Colon (tissue), 2 donors: ENCODE data around the gene MOAP1.
"Not testable (repeated sequence)": the region's sequence is repeated elsewhere in the genome, so short reads cannot be mapped to it uniquely, and the experiment has no call there.

Experiments
- FAIRE-seq: peaks from 2 replicates; lab custom pipeline; 2012; peaks lifted over from hg19 to GRCh38; lab: Jason Lieb, UNC
- donor health status: control.
- donor health status: control.

Gene MOAP1, protein sequence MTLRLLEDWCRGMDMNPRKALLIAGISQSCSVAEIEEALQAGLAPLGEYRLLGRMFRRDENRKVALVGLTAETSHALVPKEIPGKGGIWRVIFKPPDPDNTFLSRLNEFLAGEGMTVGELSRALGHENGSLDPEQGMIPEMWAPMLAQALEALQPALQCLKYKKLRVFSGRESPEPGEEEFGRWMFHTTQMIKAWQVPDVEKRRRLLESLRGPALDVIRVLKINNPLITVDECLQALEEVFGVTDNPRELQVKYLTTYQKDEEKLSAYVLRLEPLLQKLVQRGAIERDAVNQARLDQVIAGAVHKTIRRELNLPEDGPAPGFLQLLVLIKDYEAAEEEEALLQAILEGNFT

DNA sequence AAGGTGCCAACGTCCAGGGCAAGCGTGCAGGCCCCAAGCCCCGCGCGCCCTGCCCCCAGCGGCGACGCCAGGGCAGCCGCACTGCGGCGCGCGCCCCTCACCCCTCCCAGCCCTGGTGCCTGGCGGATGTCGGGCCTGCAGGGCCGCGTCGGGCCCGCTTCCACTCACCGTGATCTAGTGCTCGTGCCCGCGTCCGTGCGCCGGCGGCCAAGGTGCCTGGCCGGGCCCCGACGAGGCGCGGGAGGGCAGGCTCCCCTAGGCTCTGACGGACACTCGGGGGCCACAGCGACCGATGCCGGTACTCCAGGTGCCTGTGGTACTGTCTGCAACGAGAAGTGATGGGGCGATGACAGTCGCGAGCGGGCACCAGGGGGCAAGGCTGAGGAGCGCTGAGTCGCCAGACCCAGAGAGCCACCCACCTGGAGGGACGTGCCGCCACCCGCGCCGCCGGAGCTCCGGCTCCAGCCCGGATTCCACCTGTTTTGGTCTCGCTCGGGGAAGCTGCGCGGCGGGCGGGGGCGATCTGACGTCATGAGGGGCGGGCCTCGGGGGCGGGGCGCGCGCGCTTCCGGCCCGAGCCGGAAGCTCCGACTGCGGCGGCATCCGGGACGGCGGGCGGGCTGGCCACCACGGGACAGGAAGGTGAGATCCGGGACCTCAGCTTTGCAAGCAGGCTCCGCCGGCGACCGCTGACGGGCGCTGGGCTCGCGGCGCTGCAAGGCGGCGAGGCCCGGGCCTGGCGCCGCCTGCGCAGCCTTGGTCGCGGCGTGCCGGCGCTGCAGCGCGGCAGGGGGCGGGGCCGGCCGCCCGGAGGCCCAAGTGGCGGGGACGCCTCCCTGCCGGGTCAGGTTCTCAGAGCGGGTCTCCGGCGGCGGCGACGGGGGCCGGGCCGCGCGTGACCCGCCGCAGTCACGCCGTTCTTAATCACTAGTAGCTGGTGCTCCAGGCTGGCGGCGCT lies at the start of gene MOAP1, which contains the start of gene LYSET:
Gene MOAP1 (minus strand): TSS at position 507 of the 958 bp plus-strand sequence. CDS start 655 bp downstream, outside the sequence.
Gene LYSET (plus strand): TSS at position 927 of the 958 bp plus-strand sequence. CDS start 89 bp downstream, outside the sequence.
- FAIRE-seq, result no peak

DNA sequence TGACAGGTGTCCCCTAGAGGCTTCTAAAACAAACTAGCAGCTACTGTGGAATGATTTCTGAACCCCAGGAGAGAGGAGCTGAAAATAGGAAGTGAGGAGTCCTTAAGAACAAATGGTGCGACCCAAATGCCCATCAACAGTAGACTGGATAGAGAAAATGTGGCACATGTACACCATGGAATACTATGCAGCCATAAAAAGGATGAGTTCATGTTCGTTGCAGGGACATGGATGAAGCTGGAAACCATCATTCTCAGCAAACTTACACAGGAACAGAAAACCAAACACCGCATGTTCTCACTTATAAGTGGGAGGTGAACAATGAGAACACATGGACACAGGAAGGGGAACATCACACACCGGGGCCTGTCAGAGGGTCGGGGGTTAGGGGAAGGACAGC lies 48.4 kb upstream of the MOAP1 start:
- not testable (repeated sequence) for FAIRE-seq

DNA sequence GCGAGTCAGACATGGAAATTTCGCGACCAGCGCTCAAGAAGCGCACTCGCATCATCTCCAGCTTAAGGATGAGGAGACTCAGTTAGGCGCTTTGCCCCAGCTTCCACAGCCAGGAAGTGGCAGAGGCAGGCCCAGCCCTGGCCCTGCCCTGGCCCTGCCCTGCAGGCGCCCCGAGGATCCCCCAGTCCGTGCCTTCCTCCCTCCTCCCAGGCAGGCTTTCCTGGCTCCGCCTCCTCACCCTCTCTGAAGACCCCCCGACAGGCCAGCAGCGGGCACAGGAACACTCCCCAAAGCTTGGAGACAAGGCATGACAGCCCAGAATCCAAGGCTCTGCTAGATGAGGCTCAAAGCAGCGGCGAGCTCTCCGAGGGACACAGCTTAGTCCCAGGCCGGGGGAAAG lies 47.5 kb upstream of the MOAP1 start:
- FAIRE-seq, result no peak

DNA sequence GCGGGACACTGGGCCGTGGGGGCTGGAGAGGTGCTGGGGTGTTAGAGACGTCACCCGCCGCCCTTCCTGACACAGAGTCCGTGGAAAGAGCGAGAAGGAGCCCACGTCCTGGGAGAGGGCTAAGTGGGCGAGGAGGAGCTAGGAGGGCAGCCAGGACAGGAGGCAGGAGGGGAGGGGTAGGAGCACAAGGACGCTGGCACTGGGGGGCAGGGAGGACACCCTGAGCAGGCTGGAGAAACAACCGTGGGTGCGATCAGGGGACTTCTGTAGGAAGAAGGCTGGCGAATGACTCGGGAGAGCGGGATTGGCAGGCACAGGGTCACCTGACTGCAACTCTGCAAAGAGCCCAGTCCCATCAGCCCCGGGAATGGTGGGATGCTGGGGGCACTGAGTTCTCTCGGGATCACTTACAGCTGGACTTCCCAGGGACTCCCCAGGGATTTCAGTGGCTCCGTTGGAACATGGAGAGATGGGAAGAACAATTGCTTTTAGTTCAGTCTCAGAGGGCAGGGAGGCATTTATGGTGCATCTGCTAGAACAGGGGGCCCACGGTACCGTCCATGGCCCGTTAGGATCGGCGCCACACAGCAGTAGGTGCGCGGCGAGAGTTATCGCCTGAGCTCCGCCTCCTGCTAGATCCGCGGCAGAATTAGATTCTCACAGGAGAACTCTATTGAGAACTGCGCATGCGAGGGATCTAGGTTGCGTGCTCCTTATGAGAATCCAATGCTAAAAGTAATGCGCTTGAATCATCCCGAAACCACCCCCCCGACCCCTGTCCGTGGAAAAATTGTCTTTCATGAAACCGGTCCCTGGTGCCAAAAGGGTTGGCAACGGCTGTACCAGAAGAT lies 46.7 kb upstream of the MOAP1 start:
- FAIRE-seq, result no peak

DNA sequence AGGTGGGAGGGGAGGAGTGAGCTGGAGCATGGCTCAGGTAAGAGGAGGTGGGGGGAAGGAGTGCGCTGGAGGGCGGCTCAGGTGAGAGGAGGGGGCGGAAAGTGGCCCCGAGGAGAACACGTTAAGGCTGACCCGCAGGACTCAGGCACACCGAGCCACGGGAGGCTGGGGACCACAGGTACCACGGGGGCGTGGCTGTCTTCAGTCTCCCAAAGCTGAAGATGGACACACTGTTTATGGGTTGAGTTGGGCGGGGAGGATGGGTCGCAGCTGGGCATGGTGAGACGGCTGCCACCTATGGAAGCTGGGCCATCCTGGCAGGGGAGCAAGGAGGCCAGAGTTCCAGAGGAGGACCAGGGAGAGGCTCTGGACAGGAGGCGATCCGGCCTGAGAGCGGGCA lies 45.8 kb upstream of the MOAP1 start:
- no peak for FAIRE-seq

DNA sequence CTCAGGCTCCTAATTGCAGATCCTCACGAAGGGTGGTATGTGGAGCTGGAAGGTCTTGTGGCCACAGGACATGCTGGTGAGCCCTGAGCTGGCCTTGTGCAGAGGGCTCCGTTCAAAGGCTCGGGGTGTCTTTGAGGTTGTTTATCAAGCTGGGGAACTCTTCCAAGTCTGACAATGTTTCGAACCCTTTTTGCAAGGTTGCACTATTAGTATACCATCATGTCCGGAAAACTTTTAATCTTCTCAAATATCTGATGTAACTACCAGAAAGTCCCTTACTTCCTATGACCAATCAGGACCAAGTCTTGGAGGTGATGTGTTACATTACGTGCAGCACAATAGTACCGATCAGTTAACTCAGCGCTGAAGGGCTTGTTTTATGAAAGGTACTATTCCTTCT lies 43.9 kb upstream of the MOAP1 start:
- no peak for FAIRE-seq

DNA sequence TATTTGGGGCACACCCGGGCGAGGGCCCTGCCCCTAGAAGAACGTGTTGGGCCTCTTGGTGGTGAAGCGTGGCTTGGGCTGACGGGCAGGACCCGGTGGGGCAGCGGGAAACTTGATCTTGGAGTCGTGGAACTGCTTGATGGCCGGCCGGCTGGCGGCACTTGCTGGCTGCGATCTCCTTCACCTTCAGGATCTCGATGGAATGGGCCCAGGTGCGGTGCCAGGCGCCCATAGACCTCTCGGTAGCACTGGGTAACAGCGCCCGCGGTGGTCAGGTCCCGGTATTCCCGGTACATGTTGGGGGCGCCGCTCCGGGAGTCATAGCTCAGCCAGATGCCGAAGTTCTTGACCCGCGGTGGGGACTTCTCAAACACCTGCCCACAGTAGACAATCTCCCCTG lies 38.9 kb upstream of the MOAP1 start:
- no peak for FAIRE-seq

DNA sequence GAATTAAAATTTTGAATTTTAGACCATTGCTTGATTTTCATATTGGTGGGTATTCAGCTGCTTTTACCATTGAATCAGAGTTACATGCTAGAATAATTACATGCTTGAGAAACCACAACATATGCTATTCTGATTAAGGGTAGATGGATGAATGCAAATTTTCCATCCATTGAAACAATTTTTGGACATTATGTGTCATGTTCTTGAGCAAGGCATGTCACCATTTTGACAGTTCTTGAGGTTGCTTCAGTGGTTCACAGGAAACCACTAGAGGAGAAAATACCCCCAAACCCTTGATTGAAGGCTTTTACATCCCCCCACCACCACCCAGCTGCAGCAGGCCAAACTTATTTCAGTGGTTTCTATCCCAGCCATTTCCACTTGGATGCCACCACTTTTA lies 35.8 kb upstream of the MOAP1 start:
- FAIRE-seq, result no peak

DNA sequence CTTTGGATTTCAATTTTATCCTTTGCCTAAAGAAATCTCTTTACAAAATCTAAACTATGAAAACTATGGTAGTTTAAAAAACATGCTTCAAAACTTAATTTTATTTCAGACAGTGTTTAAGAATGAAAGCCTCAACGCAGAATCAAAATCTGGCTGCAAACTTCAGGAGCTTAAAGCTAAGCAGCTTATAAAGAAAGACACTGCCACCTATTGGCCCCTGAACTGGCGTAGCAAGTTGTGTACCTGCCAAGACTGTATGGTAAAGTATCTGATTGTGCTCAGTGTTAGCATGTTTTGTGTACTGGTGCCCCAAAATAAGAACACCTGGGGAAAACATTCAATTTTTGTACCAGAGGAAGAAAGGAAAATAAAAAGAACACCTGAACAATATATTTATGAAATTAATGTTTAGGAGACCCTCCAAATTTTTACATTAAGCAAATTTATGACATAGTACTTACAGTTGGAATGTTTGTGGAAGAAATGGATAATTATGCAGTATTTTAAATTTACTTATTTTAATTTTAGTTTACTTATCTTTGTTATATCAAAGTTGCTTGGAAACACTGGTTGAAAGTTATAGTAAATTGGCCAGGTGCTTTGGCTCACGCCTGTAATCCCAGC lies 34.5 kb upstream of the MOAP1 start:
- no peak for FAIRE-seq

DNA sequence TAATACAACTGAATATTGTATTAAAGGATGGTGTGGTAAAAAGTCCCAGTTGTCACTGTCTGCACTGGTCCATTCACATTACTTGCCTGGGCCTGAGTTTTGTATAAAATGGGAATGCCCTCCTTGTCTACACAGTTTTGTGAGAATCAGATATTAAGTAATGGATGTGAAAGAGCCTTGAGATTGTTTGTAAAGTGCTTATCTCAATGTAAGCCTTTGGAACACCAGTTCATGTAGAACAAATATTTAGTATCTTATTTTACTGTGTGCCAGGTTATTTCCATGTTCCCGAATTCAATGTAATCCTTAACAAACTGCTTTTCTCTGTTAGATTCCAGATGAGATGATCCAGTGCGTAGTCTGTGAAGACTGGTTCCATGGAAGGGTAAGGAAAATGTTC lies 29.9 kb upstream of the MOAP1 start:
- FAIRE-seq, result no peak

DNA sequence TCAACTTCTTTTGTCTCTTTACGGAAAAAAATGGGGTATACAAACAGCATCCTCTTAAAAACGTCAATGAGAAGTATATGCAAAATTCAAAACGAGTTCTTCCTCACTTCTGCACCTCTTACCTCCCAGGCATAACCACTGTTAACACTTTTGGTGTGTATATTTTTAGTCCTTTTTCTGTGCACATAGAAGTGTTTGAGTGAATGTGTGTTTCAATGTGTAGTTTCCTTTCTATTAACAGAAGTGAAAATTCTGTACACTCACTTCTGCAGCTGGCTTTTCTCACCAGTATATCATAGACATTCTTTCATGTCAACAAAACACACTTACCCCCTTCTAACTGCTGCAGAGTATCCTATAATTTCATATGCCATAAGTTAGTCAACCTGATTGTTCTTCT lies 27.7 kb upstream of the MOAP1 start:
- FAIRE-seq, result no peak

DNA sequence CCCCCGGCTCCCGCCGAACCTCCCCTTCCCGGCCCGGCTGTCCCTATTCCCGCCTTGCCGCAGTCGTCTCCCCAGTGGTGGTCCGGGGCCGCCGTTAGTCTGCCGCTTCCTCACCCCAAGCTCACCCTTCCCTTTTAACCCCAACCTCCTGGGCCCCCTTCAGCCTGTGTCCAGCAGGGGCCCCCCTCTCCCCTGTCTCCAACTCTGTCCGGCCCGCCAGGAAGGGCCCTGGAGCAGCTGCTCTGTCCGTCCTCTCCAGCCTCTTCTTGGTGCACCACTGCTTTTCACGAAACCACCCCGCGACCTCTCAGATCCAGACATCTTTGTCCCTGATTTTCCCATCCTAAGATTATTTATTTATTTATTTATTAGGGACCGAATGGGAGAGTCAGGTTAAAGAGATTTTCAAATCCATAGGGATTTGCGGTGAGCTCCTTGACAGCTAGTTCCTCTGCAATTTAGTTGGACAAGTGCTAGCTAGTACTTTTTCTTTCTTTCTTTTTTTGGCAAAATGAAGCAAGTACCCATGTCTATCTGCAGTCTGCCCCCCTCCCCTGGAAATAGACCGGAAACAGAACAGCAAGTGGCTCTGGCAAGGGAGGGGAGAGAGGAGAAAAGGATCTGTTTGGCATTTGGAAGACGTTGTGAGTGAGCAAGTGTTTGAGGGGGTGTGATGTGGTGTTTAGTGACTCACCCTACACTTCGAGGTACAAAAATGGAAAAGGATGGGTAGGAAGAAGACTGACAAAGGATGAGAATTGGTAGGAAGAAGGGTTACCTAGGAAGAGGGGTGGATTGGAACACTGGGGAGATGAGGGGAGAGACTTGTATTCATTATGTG lies 23.0 kb upstream of the MOAP1 start:
- no peak for FAIRE-seq

DNA sequence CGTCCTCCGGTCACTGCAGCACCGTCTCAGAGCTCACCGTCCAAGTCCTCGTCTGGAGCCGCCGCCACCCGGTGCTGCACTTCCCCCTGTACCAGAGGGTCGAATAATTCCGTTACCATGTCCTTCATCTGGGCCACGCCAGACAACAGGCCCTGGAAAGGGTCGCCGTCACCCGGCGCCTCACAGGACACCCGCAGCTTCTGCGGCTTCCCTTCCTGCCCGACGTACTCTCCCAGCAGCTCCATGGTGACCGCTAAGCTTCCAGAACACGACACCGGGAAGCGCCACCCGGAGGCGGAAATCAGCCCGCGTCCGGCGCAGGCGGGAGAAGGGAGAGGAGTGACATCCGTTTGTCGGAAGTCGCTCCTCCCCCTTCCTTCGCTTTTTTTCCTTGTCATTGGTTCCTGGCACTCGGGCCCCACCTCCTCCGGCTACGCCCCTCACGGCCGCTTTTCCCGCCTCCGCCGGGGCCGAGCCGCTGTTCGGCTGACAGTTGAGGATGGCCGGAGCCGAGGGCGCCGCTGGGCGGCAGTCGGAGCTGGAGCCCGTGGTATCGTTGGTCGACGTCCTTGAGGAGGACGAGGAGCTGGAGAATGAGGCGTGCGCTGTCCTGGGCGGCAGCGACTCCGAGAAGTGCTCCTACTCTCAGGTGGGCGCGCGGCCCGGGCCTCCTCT lies 22.2 kb upstream of the MOAP1 start, which contains the start of the genes GON7 and UBR7:
Gene GON7 (minus strand): TSS at position 273 of the 675 bp plus-strand sequence. CDS start 28 bp downstream, at position 245.
Gene UBR7 (plus strand): TSS at position 464 of the 675 bp plus-strand sequence. CDS start 36 bp downstream, at position 500.
- FAIRE-seq, result no peak

DNA sequence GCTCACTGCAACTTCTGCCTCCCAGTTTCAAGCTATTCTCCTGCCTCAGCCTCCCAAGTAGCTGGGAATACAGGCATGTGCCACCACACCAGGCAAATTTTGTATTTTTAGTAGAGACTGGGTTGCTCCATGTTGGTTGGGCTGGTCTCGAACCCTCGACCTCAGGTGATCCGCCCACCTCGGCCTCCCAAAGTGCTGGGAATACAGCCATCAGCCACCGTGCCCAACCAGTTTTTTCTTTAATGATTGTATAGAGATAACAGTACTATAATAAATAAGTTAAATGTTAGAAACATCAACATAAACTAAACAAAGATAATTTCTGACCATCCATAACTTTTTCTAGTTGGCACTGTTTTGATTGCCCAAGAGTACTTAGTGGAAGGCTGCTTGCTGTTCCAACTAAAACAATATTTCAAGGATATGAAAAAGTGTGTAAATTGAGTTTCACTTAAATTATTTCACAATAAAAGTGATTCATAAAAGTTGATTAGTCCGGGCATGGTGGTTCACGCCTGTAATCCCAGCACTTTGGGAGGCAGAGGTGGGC lies 16.5 kb upstream of the MOAP1 start:
- no peak for FAIRE-seq

DNA sequence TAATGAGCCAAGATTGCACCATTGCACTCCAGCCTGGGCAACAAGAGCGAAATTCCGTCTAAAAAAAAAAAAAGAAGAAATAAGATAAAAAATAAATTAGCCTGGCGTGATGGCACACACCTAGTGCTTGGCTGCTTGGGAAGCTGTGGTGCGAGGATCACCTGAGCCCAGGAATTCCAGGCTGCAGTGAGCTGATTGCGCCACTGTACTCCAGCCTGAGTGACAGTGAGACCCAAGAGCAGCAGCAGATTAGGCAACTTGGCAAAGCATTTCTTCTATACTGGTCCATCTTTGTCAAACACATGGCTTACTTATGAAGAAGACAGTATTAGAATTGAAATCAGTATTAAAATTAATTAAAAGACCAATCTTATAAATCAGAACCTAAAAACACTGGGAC lies 15.9 kb upstream of the MOAP1 start:
- FAIRE-seq, result no peak

DNA sequence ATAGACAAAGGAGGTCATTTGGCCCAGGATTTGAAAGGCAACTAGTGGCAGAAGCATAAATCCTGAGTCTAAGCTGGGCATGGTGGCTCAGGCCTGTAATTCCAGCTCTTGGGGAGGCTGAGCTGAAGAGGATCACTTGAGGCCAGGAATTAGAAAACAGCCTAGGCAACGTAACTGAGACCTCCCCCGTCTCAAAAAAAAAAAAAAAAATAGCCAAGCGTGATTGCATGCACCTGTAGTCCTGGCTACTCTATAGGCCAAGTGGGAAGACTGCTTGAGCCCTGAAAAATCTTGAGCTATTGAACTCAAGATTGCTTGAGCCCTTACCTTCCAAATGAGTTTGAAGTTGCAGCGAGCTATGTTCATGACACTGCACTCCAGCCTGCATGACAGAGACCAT lies 14.3 kb upstream of the MOAP1 start:
- FAIRE-seq, result no peak

DNA sequence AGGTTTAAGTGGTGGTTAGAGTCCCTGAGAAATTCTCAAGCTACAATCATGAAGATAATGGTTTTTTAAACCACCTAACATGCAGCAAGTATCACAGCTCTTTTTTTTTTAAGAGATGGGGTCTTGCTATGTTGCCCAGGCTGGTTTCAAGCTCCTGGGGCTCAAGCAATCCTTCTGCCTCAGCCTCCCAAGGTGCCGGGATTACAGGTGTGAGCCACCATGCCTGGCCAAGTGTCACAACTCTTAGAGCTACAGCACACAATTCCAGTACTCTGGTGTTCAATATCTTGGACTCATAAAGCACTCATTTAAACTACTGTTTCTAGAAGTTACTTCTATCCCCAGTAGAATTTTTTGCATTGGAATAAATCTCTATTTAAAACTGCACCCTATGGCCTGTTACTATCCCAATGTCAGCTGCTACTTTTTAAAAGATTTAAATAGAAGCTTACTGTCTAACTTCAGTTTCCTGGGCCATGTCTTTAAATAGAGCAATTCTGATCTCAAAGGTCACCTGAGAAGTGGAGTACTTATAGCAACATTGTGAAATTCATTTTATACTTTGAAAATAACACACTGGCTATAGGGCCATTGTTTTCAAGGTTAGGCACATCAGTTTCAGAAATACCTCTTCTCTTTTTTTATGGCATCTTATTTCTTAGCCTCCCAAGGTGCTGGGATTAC lies 10.8 kb upstream of the MOAP1 start:
- no peak for FAIRE-seq

DNA sequence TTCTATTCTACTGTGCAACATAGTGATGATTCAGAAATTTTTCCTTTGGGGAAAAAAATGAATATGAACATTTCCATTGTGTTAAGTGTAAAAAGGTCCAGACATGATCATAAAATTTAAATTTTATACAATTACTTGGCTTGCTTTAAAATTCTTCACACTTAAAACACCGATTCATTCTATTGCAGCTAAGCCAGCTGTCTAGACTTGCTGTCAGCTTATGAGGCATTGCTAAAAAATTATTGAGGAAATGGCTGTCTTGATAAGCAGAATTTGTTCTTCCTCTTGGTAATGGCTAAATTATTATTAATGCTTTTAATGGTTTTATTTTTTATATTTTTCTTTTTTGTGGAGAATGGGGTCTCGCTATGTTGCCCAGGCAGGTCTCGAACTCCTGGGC lies 2.3 kb upstream of the MOAP1 start:
- no peak for FAIRE-seq

DNA sequence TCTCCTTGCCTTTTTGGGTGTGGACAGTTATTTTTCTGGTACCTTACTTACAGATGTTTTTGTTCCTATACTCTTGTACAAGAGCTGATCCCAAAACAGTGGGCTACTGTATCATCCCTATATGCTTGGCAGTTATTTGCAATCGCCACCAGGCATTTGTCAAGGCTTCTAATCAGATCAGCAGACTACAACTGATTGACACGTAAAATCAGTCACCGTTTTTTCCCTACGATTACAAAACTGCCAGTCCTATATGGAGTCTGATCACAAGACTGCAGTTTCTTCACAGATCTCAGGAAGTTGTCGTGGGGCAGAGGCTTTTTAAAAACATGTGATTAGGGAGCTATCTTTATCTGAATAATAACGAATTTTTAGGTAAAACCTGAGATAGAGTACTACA lies 1.8 kb upstream of the MOAP1 start:
- FAIRE-seq, result no peak
